HG02981 (cell line): ENCODE results near the gene RBM39.

ENCODE experiments used
- ATAC-seq: cut with Tn5 transposase; IDR thresholded peaks from one replicate; pipeline ENCODE4 v1.9.1; 2021; ENCODE audit warnings: mild to moderate bottlenecking, moderate library complexity; ENCODE audit not compliant: unreplicated experiment

RBM39 gene

DNA sequence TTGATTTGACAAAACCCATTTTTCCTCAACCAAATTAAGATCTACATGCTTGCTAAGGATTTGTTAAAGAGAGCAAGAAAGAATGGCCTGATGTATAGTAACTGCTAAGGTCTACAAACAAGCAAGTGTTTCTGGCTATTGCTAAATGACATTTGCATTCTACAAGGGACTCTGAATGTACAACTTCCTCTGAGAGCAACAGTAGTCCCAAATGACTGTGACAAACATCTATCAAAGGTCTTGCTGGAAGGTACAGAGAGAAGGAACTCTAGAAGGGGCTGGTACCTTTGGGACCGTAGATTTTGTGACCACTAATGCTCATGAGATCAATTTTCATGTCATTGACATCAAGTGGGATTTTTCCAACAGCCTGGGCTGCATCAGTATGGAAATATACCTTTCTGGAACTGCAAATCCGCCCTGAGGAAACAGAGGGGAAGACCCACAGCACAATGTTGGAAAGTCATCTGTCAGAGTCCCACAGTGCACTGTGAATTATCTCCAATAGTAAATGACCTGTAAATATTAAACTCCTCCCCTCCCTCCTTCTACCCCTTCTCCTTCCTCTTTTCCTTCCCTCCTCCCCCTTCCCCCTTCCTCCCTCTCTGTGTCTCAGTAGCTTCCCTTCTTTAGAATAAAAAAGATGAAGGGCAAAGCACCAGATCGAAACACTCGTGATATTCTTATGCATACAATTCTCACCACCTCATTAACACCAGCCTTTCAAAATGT is 61.4 kb downstream of the RBM39 start:
- ATAC-seq = no peak

DNA sequence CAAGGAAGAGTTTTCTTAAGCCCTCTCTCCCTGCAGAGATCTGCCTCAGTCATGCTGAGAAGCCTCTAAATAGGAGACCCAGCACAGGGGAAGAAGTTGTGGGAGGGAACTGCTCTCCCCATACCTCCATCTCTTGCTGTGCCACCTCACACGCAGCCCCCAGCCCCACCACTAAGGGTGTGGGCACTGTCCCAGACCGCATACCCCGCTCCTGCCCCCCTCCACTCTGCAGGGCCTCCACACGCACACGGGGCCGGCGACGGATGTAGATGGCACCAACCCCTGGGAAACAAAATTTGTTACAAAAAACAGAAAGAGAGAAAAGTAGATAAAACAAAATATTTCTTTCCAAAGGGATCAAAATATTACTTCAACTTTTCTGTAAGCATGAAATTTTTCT is 67.1 kb downstream of the RBM39 start:
- no peak for ATAC-seq

DNA sequence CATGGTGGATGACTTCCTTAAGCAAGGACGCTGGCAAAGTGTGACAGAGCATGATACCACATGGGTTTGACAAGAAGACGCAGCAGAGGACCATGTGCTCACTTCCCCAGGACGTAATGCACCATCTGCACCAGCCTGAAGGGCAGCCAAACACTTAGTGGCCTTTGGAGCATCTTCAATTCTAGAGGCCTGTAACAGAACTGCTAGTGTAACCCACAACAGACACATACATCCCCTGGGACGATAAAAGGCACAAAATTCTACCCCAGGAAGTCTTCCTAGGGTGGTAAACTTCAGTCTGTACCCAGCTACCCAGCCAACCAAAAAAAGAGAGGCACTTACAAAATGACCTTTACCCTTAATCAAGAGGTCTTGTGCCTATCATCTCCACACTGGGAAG is 68.2 kb downstream of the RBM39 start:
- ATAC-seq = no peak

DNA sequence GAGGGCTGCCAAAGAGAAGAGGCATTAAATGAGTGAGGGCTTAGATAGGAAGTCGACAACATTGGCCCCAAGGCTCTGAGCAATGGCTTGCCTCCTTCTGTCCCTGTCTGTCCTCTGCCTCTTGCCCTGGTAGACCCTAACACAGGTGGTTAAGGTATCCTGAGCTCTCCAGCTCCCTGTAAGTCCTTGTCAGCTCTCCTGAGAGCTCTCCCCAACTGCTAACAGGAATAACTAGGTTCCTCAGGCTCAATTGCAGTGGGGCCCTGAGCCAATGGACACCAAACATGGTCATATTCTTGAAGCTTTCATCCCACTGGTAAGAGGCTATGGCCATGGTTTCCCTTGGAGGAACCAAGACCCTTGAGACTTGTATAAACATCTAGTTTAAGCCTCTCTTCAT is 72.4 kb downstream of the RBM39 start:
- ATAC-seq = no peak

DNA sequence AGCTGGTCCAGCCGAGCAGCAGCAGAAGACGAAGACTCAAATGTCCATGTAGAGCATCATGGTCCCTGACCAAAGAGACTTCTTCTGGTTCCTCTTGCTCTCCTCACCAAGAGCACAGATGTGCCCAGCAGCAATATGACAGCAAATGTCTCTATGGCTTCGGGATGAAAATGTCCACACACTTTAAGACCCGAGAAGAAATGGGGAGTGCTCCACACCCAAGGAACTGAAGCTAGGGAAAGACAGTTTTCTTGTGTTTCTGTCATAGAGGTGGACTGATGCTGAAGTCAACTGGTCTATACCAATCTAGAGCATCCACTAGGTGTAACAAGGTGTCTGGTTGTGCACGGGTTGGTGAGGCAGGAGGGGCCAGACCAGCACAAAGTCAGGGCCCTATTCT is 72.8 kb downstream of the RBM39 start:
- no peak for ATAC-seq

DNA sequence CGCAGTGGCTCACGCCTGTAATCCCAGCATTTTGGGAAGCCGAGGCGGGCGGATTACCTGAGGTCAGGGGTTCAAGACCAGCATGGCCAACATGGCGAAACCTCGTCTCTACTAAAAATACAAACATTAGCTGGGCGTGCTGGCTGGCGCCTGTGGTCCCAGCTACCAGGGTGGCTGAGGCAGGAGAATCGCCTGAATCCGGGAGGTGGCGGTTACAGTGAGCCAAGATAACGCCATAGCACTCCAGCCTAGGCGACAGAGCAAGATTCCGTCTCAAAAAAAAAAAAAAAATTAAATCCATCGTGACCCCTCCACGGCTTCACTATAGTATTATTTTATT is 76.1 kb downstream of the RBM39 start:
- ATAC-seq = no peak

DNA sequence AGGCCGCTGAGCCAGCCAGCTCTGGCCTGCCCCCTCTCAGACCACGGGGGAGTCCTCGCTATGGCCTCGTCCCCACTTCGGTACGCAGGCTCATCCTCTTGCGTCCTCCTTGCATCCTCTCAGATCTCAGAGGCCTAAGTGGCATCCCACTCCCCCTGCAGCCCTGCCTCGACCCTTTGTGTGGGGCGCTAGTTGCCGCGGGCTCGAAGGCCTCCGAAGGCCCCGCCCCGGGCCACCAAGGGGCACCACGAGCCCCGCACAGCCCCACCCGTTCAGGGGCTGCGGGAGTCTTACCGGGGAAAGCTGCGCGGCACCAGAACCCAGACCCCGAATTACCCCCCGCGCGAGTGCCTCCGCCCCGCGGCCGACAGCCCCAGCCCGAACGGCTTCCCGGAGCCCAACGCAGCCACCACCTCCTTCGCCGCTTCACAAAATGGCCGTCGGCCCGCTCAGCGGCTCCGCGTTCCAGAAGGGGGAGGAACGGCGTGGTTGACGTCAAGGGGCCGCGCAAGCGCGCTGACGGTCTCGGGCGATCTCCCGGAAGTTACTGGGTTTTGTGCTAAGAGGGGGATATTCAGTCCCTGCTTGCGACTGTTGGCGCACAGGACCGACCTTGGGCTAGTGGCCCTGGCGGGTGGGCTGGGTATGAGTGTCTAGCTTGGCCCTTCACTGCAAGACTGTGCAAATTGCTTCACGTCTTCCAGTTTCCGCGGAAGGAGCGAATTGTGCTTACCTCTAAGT is 77.4 kb downstream of the RBM39 start, which contains the start of the genes CPNE1 and RBM12:
Gene CPNE1 (minus strand): TSS at position 435 of the 741 bp plus-strand sequence. CDS start 31,977 bp downstream, outside the sequence.
Gene RBM12 (minus strand): TSS at position 435 of the 741 bp plus-strand sequence. CDS start 9,578 bp downstream, outside the sequence.
- peak; percentile 78 for ATAC-seq

DNA sequence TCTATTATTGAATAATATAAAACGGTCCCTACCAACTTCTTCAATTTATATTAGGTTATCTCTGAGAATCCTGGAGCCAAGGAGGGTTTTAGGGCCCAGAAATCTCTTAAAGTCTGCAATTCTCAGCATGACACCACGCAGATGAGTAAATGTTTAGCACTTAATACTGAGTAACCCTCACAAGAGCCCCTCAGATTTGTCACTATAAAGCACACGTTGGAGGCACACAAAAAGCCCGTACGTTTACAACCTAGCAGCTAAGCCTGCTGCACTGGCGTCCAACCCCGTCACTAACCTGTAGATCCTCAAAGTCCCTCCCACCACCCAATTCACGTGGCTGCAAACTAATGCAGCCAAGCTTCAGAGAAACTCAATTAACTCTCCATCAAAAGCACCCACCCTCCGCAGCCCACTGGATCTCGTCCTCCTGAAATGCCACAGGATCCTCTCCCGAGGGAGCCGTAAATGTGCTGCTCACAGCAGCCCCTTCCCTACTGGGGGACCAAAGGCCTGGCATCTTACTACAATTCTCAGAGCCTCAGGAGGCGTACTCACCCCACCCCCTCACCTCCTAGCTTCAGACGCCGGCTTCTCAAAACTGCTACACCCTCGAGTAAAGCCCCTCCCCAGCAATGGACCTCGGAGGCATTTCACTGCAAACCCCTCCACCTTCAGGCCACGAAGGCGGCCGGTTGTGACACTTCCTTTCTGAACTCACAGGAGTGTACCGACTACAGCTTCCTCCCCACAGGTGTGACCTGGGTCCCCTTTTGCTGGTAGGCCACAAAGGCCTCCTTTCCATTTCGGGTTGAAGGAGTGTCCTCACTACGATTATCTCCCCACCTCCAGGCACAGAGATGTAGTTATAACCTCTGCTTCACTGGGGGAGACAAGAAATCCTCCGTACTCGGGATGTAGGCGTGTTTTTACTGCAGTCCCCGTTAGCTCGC is 78.3 kb downstream of the RBM39 start:
- ATAC-seq = peak; percentile 15

DNA sequence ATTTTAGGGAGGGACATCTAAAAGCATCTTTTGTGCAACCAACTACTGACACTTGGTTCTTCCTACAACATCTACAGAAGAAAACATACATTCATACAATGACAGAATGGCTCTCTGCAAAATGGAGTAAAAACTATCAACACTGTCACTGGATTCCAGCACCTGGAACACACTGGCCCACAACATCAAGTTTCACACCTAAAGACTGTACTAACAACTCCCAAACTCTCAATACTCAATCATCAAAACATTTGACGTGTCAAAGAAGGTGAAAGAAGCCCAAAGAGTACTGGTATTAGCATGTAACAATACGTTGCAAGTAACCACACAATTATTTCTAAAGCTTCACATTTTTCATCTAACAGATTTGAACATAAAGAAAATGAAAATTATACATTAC is 79.5 kb downstream of the RBM39 start:
- ATAC-seq = no peak

DNA sequence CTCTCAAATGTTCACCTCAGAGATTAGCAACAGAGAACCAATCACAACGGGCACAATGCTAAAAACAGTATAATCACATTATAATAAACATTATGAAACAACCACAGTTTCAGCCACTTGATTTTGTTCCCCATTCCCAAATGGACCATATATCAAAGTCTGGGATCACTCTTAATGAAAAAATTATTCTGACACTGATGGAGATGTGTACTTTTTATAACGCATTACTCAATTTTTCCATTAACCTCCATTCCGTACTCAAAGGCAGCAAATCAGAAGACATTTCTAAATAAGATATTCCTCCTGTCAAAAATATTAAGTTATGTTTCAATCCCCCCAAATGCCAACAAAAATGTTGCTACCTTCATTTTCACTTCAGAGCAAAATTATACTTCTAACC is 80.2 kb downstream of the RBM39 start:
- ATAC-seq = no peak

DNA sequence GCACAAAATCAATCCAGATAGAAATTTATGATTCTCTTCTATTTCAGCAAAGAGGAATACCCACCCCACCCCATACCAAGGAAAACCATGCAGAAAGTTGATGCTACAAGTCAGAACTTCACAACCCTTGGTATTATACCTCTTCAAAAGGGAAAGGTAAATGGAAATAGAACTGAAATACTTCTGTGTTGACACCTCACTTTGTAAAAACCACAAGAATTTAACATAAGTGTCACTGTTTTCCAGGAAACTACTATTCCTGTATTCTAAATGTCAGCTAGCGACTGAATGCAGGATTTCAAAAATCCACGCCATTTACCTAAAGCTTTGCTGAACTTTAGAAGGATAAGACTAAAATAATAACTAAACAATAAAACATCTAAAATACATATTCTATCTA is 81.0 kb downstream of the RBM39 start:
- no peak for ATAC-seq

DNA sequence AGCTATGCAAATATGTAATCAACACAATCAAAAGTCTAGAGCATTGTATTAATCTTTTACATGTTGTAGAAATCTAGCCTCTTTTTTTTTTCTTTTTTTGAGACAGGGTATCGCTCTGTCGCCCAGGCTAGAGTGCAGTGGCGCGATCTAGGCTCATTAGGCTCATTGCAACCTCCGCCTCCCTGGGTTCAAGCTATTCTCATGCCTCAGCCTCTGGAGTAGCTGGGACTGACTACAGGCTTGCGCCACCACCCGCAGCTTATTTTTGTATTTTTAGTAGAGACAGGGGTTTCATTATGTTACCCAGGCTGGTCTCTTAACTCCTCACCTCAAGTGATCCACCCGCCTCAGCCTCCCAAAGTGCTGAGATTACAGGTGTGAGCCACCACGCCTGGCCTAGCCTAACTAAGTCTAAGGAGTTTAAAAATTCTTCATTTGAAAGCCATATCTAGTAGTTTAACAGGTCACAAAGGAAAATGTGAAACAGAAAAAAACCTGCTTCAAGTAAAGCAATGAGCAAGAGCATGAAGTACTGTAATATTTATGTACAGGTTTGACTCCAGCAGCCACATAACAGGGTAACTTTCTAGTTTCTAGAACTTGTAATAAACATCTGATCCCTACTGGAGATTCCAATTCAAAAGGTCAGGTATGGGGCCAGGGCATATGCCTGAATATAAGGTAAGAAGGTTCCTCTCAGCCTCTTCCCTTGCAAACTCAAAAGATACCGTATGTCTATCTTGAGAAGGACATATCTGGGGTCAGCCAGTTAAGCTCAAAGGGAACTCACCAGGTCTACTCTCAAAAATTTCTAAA is 81.7 kb downstream of the RBM39 start:
- ATAC-seq = no peak

DNA sequence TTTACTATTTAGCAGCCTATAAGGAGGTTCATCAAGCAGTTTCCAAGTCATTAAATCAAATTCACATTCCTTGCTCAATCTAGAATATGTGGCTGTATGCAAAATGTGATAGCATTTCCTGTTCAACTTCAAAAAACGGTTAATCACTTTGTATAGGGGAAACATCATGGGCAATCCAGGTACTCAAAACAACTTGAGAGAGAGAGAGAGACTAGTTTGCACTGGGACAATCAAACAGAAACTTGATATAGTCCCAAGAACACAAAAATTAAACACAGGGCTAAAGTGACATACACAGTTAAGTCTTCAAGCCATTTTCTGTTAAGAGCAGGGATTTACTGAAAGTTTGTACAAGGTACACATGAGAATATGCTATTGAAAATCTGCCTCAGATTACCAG is 84.8 kb downstream of the RBM39 start:
- ATAC-seq = no peak

DNA sequence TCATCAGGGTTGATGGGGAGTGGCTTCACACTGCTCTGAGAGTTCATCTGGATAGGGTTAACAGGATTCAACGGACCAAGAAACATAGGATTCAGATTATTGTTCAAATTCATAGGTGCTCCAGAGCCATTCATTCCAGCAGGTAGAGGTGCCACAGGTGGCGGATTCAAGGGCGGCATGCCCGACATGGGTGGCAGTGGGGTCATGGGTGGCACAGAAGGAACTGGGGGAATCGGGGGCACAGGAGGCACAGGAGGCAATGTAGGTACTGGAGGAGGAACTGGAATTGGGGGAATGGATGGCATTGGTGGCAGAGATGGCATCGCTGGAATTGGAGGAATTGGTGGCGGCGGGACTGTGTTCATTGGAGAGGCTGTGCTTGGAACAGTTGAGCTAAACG is 87.6 kb downstream of the RBM39 start:
- no peak for ATAC-seq

DNA sequence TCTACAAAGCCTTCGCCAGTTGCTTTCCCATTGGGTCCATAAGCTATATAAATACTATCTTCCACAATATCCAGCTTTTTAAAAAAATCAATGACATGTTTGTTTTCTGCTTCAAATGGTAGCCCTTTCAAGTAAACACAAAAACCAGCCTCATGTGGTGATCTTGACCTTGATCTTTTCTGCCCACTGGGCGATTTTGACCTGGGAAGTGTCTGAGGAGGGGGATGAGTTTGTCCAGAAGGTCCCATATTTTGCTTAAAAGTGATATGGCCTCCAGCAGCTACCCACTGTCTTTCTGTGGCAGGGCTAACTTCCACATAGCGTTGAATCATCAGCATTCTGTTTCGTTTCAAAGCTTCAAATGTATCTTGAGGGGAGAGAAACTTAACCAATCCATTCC is 88.2 kb downstream of the RBM39 start:
- no peak for ATAC-seq
